SK-MEL-5 (cell line): ENCODE results near the gene FGF14. TPM values are rescaled to one million over a fixed set of nuclear protein-coding genes. Genes with fewer than 3 reads are reported as not detected.

ENCODE experiments used
- DNase-seq: peaks from one replicate; pipeline ENCODE4 v3.0.0-alpha.2; 2016; ENCODE audit warnings: low read depth, low spot score
- in situ Hi-C: cut with HindIII; loops from 2 replicates; pipeline ENCODE4 v1.10.0; 2016; ENCODE audit warnings: low sequenced_read_pairs, high pct_unique_total_duplicates, low pct_unique_long_range_greater_than_20kb
- total RNA-seq: library from RNA; depleted of rRNA; stranded (reverse); fragments of >200 nt; shearing (Covaris generic); gene quantifications from 2 replicates; pipeline ENCODE4 v1.2.3, GENCODE V29; 2014

FGF14 gene
- total RNA-seq, 1 experiment from 2014 or later, result 17.9 TPM

DNA sequence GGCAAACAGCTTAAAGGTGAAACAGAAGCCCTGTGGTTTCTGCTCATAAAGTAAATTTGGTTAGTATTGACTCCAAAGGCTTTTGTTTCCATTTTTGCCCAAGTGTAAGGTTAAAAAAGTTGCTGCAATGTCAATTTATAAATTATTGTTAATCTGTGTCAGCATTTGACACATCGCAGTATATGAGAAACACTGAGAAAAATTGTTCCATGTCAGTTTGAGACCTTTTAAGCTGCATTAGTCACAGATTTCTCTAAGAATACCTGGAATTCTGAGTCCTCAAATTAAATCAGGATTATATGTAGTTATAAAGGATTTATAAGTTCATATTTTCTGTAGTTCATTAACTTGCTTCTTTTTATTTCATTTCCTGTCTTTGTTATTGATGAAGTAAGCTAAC lies 78.8 kb downstream of the FGF14 start:
- no peak for DNase-seq
- in situ Hi-C loops, result no loop called here

DNA sequence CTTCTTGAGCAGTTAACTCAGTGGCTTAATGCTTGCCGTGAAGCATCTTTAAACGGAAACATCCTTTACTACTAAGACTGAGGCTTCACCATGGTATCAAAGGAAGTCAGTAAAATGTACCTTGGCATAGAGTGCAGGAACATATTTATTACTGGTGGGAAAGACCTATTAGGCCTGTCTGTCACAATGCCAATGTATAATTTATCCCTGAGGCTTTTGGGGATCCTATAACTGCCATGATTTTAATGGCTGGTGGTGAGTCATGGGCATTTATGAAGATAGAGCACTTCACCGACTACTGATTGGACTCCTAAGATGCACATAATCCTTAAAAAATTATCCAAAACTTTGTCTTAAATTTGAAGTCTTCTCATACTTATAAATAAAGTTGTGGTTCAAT lies 79.6 kb downstream of the FGF14 start:
- in situ Hi-C loops, result no loop called here
- no peak for DNase-seq

DNA sequence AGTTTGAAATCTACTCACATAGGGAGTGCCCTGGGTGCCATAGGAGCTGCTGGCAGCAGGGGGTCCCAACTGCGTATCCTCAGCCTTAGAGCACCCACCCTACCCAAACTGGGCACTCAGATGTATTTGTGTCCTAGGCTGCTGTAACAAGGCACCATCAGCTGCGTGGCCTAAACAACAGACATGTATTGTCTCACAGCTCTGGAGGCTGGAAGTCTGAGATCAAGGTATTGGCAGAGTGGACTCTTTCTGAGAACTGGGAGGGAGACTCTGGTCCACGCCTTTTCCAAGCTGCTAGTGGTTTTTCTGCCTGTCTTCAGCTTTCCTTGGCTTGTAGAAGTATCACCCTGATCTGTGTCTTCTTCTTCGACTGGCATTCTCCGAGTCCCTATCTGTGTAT lies 83.6 kb downstream of the FGF14 start:
- no peak for DNase-seq
- in situ Hi-C loops, result no loop called here

- DNase-seq, result no peak
- in situ Hi-C loops, result no loop called here
Measured at GRCh38 chr13:102317593-102317992, 84.3 kb downstream of the FGF14 start.

- in situ Hi-C loops, result no loop called here
- DNase-seq, result no peak
Measured at GRCh38 chr13:102316732-102317131, 85.1 kb downstream of the FGF14 start.

DNA sequence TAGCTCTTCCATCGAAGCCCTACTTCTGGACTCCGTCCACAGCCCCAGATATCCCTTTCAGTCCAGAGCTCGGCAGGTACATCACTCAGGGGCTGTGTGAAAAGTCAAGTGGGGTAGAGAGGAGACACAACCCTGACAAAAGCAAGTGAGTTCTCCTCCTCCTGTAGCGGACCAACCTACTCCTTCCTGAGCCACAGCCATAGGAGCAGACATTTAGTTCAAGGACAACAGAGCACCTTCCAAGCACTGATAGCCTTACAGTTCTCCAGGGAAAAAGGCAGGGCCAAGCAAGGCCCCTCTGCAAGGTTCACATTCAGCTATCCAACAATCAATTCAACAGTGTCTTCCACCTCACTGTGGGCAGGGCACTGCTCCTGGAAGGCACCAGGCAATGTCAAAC lies 89.0 kb downstream of the FGF14 start:
- in situ Hi-C loops, result no loop called here
- DNase-seq, result no peak

- in situ Hi-C loops, result no loop called here
- no peak for DNase-seq
Measured at GRCh38 chr13:102311901-102312300, 89.9 kb downstream of the FGF14 start.

DNA sequence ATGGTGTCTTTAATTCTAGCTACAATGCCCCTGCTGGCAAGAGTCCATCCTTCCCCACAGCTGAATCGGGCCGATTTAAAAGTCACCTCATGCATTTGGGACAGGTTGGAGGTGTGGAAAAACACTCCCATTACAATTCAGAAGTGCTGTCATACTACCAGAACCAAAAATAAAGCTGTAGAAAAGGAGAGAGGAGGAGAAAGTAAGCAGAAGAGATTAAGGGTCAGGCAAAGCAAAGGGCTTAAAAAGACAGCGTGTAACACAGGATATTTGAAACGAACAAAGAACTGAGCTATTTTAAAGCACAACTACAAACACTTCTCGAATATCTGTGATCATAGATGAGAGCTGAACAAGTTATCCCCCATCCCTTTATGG lies 90.4 kb downstream of the FGF14 start:
- in situ Hi-C loops, result no loop called here
- no peak for DNase-seq

DNA sequence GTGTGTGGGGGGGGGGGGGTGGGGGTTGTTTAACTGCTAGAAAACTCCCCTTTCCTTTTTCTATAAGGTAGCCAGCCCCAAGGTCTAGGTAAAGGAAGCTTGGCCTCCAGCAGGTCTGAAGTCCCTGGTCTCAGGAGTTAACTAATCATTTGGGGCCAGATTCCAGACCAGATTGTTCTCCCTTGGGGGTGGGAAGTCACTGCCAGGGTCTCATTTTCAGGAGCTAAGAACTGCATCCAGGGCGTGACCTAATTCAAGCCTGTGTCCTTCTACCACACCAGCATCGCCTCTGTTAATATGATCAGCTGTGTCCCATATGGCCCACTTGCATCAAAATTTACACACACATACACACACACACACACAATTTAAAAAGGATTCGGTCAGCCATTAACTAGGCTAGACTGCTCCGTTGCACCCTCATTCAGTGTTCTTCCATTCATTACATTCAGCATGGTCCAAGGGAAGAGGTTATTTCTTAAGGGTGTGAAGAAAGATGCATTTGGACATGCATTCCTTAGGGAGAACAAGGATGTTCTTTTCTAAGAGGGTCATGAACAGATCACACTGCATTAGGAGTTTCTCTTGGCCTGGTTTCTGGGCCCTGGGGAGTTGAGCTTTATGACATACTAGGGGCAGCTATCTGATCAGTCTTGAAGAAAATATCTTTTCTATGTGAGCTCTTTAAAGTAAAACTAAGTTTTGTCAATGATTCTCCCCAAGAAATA lies 91.0 kb downstream of the FGF14 start:
- in situ Hi-C loops, result no loop called here
- no peak for DNase-seq

GRCh38 chr13:102309110-102309509 lies 92.7 kb downstream of the FGF14 start:
- DNase-seq, result no peak
- in situ Hi-C loops, result no loop called here

DNA sequence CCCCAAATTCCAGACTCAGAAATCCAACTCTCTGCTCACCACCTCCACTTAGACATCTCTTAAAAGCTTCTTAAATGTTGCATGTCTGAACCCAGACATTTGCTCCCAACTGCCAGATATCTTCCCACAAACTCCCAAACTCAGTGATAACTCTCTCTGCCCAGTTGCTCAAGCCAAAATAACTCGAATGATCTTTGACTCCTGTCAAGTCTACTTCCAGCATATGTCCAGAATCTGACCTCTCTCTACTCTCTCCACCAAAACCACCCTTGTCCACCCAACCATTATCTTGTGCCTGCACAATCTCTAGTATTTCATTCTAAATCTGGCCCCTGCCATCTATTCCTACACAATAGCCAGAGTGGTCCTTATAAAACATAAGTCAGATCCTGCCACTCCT lies 99.3 kb downstream of the FGF14 start:
- DNase-seq, result no peak
- in situ Hi-C loops, result no loop called here

GRCh38 chr13:102300379-102300778 lies 101.5 kb downstream of the FGF14 start:
- in situ Hi-C loops, result no loop called here
- no peak for DNase-seq

GRCh38 chr13:102299366-102299765 lies 102.5 kb downstream of the FGF14 start:
- no peak for DNase-seq
- in situ Hi-C loops, result no loop called here

- DNase-seq, result no peak
Measured at GRCh38 chr13:102298051-102298450, 103.8 kb downstream of the FGF14 start.

GRCh38 chr13:102295316-102296048 lies 106.4 kb downstream of the FGF14 start:
- no peak for DNase-seq
- in situ Hi-C loops, result no loop called here

More at GRCh38 chr13:102298051-102298450, 103.8 kb downstream of the FGF14 start:
- in situ Hi-C loops, result no loop called here

- DNase-seq, result no peak
- in situ Hi-C loops, result no loop called here
Measured at GRCh38 chr13:102294407-102295018, 107.3 kb downstream of the FGF14 start.

GRCh38 chr13:102293723-102294122 lies 108.1 kb downstream of the FGF14 start:
- in situ Hi-C loops, result no loop called here
- no peak for DNase-seq

DNA sequence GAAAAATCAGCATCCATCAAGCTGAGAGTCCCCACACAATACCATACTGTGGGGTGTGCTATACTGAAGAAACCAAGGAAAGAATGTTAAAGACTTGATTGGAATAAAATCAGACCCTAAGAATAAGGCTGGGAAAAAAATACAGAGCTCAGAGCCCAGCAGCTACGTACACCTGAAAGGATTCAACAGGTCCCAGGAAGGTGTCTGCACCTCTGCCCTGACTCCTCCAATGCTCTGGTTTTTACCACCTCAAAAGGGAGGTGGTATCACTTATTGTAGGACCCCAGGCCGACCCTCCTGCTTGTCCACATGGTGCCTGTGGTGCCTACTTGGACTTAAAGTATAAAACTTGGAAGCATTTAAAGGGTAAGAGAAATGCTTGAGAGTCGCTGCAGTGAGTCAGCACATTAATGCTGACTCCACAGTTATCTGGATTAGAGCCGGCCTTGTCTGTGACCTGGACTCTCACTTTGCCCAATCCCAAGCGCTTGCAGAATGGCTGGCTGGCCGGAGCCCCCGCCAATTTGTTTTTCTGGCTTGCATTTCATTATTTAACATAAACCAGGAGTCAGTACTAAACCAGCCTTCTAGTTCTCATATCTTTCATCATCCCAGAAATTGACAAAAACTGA lies 110.1 kb downstream of the FGF14 start:
- no peak for DNase-seq
- in situ Hi-C loops, result no loop called here
